Effector CD4-positive, alpha-beta T cell (primary cell): ENCODE measurements around the gene SDK2.

Experiments used
- DNase-seq: peaks from one replicate; pipeline ENCODE4 v3.0.0-alpha.2; 2020

SDK2 gene

GRCh38 chr17:73503560-73503959 is 140.7 kb downstream of the SDK2 start:
- DNase-seq, result no peak

- no peak for DNase-seq
Observed at GRCh38 chr17:73500414-73500999, 143.7 kb downstream of the SDK2 start.

- DNase-seq, result no peak
Observed at GRCh38 chr17:73498886-73499554, 145.2 kb downstream of the SDK2 start.

GRCh38 chr17:73498176-73498575 is 146.1 kb downstream of the SDK2 start:
- no peak for DNase-seq

- DNase-seq, result no peak
Observed at GRCh38 chr17:73497721-73498120, 146.5 kb downstream of the SDK2 start.

GRCh38 chr17:73496232-73496631 is 148.0 kb downstream of the SDK2 start:
- DNase-seq, result no peak

- DNase-seq, result no peak
Observed at GRCh38 chr17:73495641-73496040, 148.6 kb downstream of the SDK2 start.

- no peak for DNase-seq
Observed at GRCh38 chr17:73494950-73495349, 149.3 kb downstream of the SDK2 start.

GRCh38 chr17:73493956-73494926 is 150.0 kb downstream of the SDK2 start:
- DNase-seq, result no peak

- no peak for DNase-seq
Observed at GRCh38 chr17:73492821-73493814, 151.1 kb downstream of the SDK2 start.

GRCh38 chr17:73492125-73492820 is 152.0 kb downstream of the SDK2 start:
- DNase-seq, result no peak

GRCh38 chr17:73491648-73492047 is 152.6 kb downstream of the SDK2 start:
- DNase-seq, result no peak

GRCh38 chr17:73490851-73491250 is 153.4 kb downstream of the SDK2 start:
- DNase-seq, result no peak

- DNase-seq, result no peak
Observed at GRCh38 chr17:73489991-73490390, 154.3 kb downstream of the SDK2 start.

- no peak for DNase-seq
Observed at GRCh38 chr17:73489333-73489732, 154.9 kb downstream of the SDK2 start.

GRCh38 chr17:73485130-73485529 is 159.1 kb downstream of the SDK2 start:
- no peak for DNase-seq

GRCh38 chr17:73482894-73483293 is 161.4 kb downstream of the SDK2 start:
- DNase-seq, result no peak

GRCh38 chr17:73482251-73482716 is 162.0 kb downstream of the SDK2 start:
- DNase-seq, result no peak

GRCh38 chr17:73481676-73482075 is 162.6 kb downstream of the SDK2 start:
- DNase-seq, result no peak

GRCh38 chr17:73480740-73481139 is 163.5 kb downstream of the SDK2 start:
- DNase-seq, result no peak

GRCh38 chr17:73478768-73479424 is 165.3 kb downstream of the SDK2 start:
- DNase-seq, result no peak
